GF-D8 (cell line): ENCODE measurements around the gene LRCH4.

Source experiments
- DNase-seq: peaks from one replicate; lab custom pipeline; 2025; lab: John Stamatoyannopoulos, UW

Gene LRCH4

DNA sequence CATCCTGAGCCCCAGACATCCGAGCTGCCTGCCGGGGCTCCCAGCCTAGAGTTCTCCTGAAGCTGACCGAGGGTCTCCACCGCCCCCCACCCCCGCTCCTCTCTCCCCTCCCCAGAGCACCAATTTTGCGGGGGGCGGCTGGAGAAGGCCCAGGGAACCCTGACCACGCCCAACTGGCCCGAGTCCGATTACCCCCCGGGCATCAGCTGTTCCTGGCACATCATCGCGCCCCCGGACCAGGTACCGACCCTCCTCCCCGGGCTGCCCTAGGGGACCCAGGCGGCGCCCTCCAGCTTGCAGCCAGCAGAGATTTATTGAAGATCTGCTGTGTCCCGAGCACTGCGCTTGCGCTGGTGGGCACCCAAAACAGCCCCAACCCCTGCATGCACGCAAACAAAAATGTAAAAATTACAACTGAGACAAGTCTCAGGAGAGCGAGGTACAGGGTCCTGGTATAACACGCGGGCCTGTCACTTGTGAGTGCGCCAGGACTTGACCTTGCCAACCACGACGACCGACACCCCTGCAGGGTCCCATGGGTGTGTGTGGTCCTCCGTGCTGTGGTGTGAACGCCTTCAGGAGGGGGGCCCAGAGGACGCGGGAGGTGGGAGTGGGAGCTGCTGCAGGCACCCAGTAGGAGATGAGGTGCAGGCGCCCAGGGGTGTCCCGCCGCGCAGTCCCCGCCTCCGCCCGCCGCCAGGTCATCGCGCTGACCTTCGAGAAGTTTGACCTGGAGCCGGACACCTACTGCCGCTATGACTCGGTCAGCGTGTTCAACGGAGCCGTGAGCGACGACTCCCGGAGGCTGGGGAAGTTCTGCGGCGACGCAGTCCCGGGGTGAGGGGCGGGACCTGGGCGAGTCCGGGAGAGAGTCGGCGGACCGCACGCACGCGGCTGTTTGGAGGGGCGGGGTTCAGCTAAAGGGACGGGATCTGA, 19.3 kb upstream of the LRCH4 start:
- no peak for DNase-seq

DNA sequence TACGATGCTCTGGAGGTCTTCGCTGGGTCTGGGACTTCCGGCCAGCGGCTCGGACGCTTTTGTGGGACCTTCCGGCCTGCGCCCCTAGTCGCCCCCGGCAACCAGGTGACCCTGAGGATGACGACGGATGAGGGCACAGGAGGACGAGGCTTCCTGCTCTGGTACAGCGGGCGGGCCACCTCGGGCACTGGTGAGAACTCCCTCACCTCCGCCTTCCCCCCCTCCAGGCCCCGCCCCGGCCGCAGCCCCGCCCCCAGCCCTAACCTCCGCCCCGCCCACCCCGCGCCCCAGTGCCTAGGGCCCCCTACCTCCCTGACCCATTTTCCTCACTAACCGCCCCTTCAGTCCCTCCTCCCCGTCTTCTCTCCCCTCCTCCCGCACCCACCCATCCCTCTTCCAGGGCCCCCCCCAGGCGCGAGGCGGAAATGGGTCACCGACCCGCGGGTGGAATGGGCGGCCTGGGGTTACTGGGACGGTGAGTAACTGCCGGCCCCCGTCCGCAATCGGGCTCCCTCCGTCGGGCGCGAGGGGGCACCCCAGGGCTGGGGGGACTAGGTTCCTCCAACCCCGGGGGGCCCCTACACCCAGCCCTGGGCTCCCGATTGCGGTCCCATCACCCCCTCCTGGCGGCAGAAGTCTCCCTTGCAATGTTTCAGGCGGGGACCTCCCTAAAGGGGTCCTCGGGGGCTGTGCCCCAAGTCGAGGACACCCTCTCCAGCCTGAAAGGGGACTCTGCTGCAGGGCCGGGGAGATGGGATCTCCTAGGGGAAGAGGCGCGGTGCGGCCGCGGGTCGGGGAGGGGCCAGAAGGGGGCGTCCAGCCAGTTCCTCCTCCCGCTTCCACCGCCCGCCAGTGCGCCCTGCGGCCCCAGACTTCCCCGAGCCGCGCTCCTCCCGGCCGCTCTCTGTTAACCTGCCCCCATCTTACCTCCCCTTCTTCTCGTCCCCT, 18.4 kb upstream of the LRCH4 start:
- DNase-seq = peak; percentile 39

DNA sequence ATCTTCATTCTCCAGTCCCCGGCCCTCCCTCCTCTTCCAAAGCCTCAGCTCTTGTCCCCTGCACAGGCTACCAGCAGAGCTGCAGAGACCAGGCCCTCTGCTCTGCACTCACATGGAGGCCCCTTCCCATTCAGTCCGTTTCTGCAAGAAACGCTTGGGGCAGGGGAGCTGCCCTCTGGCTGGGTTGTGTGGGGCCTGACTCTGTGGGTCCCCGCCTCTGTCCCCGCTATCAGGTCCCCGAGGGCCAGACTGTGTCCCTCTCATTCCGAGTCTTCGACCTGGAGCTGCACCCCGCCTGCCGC, 17.7 kb upstream of the LRCH4 start:
- DNase-seq = no peak

DNA sequence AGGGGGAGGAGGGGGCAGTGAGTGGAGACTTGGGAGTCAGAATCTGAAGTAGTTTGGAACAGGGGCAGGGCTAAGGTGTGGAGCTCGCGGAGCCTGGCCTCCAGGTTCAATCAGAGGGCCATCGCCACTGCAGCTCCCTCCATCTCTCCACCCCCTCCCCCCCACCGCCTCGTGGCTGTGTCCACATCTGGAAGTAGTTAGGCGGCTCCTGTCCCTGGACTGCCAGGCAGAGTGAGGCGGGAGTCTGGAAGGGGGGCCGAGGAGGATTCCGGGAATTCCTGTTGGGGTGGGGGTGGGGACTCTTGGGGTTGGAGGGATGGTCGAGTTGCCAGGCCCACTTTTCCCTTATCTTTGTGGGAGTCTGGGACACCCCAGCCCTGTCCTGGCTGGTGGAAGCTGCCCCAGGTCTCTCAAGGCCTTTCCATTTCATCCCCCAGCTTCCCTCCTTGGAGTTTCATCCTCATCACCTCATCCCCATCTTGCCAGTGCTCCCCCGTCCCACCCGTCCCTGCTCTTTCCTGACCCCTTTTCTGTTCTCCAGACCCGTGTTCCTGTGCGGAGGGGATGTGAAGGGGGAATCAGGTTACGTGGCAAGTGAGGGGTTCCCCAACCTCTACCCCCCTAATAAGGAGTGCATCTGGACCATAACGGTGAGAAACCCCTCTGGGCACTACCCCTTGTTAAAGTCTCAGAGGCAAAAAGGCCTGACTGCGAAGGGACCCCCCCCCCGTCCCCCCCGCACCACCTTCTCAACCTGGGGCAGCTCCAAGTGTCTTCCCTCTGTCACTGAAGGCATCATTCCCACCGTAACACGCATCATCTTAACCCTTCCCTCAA, 17.2 kb upstream of the LRCH4 start:
- no peak for DNase-seq

DNA sequence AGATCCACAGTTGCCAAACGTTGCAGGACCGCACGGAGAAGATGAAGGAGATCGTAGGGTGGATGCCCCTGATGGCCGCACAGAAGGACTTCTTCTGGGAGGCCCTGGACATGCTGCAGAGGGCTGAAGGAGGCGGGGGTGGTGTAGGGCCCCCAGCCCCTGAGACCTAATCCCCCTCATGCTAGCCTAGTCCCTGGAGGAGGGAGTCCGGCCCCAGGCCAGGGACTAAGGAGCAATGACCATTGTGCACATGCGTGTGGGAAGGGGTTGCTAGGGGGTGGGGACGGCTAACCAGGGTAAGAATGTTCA, 14.8 kb upstream of the LRCH4 start:
- DNase-seq = no peak

DNA sequence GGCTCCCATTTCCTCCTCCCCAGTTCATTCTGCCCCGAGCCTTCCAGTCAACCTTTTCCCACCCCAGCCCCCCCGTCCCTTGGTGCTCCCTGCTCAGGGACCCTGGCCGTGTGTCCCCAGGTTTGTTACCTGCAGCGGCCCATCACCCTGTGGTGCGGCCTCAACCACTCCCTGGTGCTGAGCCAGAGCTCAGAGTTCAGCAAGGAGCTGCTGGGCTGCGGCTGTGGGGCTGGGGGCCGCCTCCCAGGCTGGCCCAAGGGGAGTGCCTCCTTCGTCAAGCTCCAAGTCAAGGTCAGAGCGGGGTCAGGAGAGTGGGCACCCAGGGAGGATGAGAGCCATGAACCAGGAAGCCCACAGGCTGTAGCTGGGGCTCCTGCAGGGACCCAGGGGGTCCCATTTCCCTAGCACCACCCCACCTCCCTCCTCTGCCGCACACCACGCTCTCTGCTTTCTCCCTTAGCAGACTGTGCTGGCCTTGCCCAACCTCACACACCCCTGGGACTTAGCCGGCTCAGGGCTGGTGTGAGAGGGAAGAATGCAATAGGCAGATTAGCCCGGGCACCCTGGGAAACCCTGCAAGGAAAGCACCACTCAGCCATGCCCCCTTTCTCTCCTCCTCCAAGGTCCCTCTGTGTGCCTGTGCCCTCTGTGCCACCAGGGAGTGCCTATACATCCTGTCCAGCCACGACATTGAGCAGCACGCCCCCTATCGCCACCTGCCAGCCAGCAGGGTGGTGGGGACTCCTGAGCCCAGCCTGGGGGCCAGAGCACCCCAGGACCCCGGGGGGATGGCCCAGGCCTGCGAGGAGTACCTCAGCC, 14.2 kb upstream of the LRCH4 start:
- DNase-seq = no peak

DNA sequence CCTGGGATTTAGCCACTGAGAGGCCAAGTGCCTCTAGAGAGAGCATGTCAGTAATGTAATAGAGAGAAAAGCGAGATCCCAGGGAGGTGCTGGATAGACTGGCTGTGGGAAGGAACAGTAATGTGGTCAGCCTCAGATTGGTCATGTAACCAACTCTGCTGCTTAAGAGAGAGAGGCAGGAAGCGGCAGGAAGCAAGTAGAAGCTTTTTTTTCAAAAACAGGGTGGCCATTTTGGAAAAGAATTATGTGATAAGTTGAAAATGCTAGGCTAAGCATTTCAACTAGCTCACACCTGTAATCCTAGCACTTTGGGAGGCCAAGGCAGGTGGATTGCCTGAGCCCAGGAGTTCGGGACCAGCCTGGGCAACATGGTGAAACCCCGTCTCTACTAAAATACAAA, 12.5 kb upstream of the LRCH4 start:
- DNase-seq = no peak

DNA sequence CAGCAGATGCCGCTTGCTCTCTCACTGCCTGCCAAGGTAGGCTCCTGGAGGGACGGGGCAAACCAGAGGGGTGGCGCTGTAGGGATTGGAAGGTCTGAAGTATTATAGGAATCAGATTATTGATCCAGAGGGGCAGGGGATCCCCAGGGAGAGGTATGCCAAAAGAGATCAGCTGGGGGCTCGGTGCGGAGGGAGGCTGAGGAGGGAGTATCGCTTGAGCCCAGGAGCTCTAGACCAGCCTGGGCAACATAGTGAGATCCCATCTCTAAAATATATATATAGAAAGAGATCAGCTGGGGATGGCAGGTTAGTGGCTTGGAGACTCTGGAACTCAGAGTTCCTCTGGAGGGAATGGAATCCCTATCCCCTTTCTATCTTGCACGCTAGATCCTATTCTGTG, 9.3 kb upstream of the LRCH4 start:
- DNase-seq = no peak

DNA sequence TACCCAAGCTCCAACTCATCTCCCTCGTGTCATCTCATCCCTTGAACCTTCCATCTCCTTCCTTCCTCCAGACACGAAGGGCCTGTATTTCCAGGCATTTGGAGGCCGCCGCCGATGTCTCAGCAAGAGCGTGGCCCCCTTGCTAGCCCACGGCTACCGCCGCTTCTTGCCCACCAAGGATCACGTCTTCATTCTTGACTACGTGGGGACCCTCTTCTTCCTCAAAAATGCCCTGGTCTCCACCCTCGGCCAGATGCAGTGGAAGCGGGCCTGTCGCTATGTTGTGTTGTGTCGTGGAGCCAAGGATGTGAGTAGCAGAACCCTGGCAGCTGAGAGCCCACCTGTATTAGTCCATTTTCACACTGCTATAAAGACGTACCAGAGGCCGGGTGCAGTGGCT, 5.7 kb upstream of the LRCH4 start:
- no peak for DNase-seq

DNA sequence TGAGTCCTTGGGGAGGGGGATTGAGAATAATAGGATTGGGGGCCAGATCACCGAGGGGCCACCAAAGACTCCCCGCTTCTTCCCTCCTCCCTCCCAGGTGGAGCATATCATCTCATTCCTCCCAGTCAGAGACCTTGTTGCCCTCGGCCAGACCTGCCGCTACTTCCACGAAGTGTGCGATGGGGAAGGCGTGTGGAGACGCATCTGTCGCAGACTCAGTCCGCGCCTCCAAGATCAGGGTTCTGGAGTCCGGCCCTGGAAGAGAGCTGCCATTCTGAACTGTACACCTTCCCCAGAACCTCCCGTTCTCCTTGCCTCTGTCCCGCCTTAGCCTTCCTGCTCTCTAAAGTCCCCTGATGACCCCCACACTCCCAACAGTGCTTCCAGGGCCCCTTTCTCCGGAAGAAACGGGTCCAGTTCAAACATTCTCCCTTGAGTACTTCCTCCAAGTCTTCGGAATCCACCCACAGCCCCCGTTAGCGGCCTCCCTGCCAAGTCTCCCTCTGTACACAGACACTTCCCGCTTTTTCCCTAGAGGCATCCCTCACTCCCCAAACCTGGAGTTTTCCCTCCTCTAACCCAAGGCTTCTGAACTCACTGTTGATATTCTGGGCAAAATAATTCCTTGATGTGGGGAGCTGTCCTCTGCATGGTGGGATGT, 4.3 kb upstream of the LRCH4 start:
- no peak for DNase-seq

DNA sequence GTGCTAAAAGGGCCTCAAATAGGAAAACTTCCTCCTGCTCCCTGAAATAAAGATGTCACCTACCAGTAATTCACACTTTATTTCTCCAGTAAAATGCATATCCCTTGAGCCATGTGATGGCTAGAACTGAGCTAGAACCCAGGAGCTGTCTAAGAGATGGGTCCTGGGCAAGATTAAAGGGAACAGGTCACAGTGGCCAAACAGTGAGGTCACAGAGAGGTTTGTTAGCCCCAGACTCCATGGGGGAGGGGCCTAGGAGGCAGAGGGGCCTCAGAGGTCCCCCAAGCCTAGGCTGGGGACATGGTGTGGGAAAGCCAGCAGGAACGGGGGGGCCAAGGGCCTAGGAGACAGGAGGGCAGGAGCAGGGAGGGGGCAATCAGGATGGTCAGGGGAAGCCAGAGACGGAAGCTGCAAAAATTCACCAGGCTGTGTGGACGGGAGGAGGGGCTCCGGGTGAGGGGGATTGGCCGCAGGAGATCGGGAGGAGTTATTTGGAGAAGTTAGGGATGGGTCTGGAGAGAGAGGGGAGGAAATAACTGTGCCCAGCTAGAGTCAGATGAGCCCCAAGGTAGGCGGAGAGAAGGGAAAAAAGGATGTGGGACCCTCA, 3.5 kb upstream of the LRCH4 start:
- no peak for DNase-seq

DNA sequence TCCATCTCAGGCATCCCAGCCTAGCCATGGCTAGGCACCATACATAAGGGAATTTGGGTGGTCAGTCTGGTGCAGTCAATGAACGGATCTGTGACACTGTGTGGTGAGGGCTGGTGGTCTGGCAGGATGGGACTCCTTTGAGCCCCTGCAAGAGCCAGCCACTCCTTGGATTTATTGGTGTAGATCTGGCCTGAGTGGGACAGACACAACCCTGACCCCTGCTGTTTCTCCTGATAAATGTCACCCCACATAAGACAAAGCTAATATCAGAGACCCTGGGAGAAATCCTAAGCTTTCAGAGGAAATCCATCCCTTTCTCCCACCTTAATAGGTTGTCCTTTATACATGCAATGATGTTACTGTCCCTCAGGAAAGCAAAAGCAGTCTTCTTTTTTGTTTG, 2.5 kb upstream of the LRCH4 start:
- peak; percentile 29 for DNase-seq

DNA sequence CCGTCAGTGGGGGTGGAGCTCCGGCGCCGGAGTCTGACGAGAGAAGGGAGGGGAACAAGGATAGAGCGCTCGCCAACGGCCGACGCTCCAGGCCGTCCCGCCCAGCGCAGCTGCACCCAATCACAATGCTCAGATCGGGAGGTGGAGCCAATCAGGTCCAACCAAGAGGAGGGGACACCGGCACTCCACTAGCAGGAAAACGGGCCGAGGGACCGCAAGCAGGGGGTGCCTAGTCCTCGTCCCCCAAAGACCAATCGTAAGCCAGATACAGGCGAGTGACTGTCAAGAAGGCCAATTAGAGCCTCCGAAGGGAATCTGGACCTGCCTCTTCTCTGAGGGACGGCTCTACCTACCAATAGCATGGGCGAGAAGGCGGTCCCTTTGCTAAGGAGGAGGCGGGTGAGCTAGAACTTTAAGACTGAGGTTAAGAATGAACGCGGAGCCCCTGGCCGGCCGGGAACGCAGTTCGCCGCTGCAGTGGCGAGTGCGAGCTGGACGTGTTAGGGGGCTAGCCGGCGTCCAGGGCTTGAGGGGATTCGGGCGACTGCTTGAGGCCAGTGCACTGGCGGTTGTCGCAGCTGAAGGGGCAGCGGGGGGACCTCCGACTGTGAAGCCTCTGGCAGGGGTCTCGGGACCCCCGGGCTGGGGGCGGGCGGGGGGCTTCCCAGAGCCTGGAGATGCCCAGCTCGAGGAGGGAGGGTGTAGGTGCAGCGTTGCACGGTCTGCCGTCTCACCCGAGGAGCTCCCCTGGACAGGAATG, 517 bp upstream of the LRCH4 start, which contains the start of gene FBXO24:
Gene FBXO24 (plus strand): TSS at position 63 of the 760 bp plus-strand sequence. CDS start 298 bp downstream, at position 361.
- DNase-seq = peak; percentile 99

DNA sequence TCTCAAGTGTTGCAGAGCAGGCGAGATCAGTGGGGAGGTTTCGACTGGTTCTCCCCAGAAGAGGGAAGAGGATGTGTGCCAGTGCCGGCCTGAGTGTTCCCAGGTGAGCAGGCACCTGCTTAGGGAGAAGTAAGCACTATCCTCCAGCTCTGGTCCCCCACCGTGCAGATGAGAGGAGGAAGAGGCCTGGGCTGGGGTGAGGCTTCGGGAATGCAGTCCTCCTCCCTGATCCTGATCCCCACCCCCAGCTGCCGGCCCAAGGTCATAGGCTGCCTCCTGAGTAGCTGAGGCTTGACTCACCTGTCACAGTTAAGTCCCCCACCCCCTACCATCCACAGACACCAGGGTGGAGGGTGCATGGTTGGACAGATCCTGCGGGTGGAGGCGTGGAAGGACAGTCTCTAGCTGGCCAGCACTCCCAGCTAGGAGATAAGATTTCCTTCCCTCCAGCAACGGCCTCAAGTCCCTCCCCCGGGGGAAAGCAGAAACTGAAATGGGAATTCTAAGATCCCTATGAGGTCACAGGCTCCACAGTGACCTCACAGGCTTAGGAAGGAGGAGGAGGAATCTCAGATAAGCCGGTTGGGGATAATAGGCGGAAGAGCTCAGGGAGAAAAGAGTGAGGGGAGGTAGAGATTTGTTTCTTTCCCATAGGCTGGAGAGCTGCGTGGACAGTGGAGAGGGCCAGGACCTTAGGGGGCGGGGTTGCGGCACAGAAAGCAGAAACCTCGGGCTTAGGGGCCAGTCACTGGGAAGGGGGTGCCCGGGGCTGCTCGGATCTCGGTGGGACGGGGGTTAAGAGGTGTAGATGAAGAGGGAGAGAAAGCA, 1.0 kb downstream of the LRCH4 start:
- no peak for DNase-seq

DNA sequence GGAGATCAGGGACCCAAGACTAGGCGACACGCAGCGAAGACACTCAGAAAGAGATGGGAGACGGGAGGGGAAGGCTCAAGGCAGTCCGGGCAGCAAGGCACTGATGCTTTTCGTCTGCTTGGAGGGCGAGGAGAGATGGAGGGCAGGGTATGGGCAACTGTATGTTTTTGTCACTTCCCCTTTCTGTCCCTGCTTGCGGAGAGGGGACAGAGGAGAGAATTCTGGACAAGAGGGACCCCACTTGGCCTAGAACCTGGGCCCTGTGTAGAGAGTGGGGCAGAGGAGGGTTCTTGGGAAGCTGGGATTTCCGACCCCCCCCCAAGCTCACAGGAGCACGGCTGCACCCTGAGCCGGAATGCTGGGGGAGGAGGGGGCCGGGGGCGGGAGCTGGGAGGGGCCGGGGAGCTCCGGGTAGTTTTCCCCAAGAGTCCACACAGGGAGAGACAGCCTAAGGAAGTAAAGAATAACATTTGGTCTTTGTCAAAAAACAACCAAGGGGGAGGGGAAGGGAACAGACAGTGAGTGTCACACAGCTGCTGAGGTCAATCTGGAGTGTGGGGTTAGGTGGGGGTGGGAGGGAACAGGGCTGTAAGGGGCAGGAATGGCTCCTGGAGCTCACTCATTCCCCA, 1.8 kb downstream of the LRCH4 start:
- peak; percentile 69 for DNase-seq

DNA sequence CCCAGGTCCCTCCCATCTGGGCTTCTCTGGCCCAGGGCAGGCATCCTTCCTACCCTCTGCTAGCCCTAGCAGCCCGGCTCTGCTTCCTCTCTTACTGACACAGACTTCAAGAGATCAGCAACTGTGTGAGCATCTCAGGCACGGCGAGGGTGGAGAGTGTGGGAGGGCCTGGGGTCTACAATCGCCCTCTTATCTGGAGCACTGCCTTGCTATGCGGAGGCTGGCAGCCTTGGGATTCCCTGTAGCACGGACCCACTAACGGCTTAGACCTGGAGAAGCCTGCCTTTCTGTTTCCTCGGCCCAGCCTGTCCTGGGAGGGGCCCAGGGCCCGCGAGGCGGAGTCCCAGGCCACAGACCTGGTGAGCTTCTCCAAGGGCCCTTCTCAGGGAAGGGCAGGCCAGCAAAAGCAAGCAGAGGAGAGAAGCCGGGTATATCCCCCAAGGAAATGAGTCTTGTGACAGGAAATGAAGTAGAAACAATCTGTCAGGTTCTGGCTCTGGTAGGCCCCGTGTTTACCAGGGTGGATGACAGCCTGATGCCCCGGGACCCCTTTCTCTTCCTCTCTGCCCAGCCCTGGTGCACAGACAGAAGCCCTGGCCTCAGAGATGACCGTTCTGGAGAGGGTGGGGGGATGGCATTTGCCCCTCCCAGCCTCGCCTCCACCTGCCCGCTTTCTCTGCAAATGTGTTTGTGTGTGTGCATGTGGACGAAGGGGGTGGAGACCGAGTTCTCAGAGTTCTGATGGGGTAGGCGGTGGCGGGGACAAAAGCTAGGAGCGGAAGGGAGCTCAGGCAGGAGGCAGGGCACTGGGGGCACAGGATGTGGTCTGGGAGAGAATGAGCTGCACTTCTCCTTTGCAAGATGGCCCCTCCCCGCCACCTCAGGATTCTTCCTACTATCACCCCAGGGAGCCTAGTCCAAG, 2.5 kb downstream of the LRCH4 start:
- peak; percentile 86 for DNase-seq

DNA sequence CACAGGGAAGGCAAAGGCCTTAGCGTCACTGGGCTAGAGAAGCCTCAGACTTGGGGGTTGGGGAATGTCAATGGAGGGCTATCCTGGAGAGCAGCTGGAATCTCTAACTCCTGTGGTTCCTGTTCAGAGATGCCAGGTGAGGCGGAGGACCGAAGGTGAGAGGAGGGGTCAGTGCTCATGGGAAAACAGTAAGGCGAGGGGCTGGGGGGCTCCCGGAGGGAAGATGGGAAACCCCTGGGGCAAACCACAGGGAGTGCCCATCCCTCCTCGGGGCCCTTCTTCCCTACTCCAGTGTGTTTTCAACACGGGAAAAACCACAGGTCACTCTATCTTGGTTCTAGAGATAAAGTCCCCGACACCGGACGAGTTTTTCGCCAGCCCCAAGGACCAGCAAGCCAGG, 3.3 kb downstream of the LRCH4 start:
- DNase-seq = no peak
